H1 (cell line): ENCODE measurements around the gene NTRK1. TPM values are rescaled to one million over a fixed set of nuclear protein-coding genes. Genes with fewer than 3 reads are reported as not detected.

ENCODE experiments used
- CTCF ChIA-PET: fragments of 300-600 bp; sonication (Branson Sonifier 250); formaldehyde crosslinking; loops from one replicate; lab custom pipeline; 2021; ENCODE audit not compliant: partially characterized antibody; lab: Charles Lee
- POLR2A ChIA-PET: fragments of 300-600 bp; sonication (Branson Sonifier 250); formaldehyde crosslinking; loops from one replicate; lab custom pipeline; 2021; ENCODE audit warnings: inconsistent platforms; ENCODE audit not compliant: partially characterized antibody; lab: Charles Lee
- DNase-seq, 2 experiments: peaks; one replicate each; pipeline versions ENCODE4 v3.0.0 to v3.0.0-alpha.2; 2010 to 2022; ENCODE audit warnings: low spot score in 2 of 2, low read depth in 1 of 2, mixed read lengths in 1 of 2
- FAIRE-seq: peaks from 2 replicates; lab custom pipeline; 2011; peaks lifted over from hg19 to GRCh38; lab: Jason Lieb, UNC
- H2AFZ ChIP-seq: 2 replicates; pipeline ENCODE4 v1.8.1; 2012; ENCODE audit warnings: low read length, inconsistent platforms
- H2AK5ac ChIP-seq: 2 replicates; pipeline ENCODE4 v1.6.1; 2013; ENCODE audit warnings: low read depth, low read length
- H2BK120ac ChIP-seq: replicated peaks from 2 replicates; pipeline ENCODE3; 2013; ENCODE audit warnings: low read depth, low read length, inconsistent platforms
- H2BK12ac ChIP-seq: 2 replicates; pipeline ENCODE4 v1.6.1; 2013; ENCODE audit warnings: low read depth, low read length
- H2BK15ac ChIP-seq: 2 replicates; pipeline ENCODE4 v1.6.1; 2013; ENCODE audit warnings: low read length
- H2BK20ac ChIP-seq: 2 replicates; pipeline ENCODE4 v1.6.1; 2013; ENCODE audit warnings: low read length
- H2BK5ac ChIP-seq: 2 replicates; pipeline ENCODE4 v1.6.1; 2013; ENCODE audit warnings: low read depth, low read length
- H3K14ac ChIP-seq: 2 replicates; pipeline ENCODE4 v1.6.1; 2013; ENCODE audit warnings: inconsistent platforms; ENCODE audit not compliant: insufficient read length
- H3K18ac ChIP-seq: 2 replicates; pipeline ENCODE4 v1.6.1; 2013; ENCODE audit warnings: low read length; ENCODE audit errors: extremely low read depth
- H3K23ac ChIP-seq: 2 replicates; pipeline ENCODE4 v1.6.1; 2013; ENCODE audit warnings: inconsistent platforms; ENCODE audit not compliant: insufficient read length
- H3K23me2 ChIP-seq: 2 replicates; pipeline ENCODE4 v1.6.1; 2013; ENCODE audit warnings: low read depth, low read length
- H3K27ac ChIP-seq: 2 replicates; pipeline ENCODE4 v1.6.1; 2011; ENCODE audit warnings: low read depth, low read length, inconsistent platforms
- H3K27me3 ChIP-seq, 4 experiments: replicated peaks in 1 of 4; 1 replicate in 1 of 4; 2 replicates in 3 of 4; pipeline versions ENCODE4 v1.6.1 to v1.8.1; 2011 to 2013; ENCODE audit warnings: low read length in 3 of 4, mild to moderate bottlenecking in 3 of 4, inconsistent platforms in 2 of 4, mixed read lengths in 2 of 4, moderate library complexity in 1 of 4; ENCODE audit not compliant: control insufficient read depth in 3 of 4, insufficient read depth in 3 of 4; ENCODE audit errors: extremely low read depth in 1 of 4
- H3K36me3 ChIP-seq, 4 experiments: 2 replicates each; pipeline versions ENCODE4 v1.6.1 to v1.8.1; 2011 to 2013; ENCODE audit warnings: mild to moderate bottlenecking in 4 of 4, low read length in 3 of 4, moderate library complexity in 2 of 4, control low read depth in 1 of 4, inconsistent platforms in 1 of 4; ENCODE audit not compliant: insufficient read depth in 4 of 4, control insufficient read depth in 2 of 4
- H3K4ac ChIP-seq: replicated peaks from 2 replicates; pipeline ENCODE3; 2013; ENCODE audit warnings: low read length, low read depth, mixed read lengths, inconsistent platforms; ENCODE audit not compliant: insufficient read length
- H3K4me1 ChIP-seq, 4 experiments: replicated peaks in 1 of 4; 1 replicate in 1 of 4; 2 replicates in 3 of 4; pipeline versions ENCODE4 v1.6.1 to v1.8.1; 2011 to 2013; ENCODE audit warnings: low read length in 3 of 4, inconsistent platforms in 2 of 4, mixed read lengths in 1 of 4; ENCODE audit not compliant: insufficient read depth in 4 of 4, control insufficient read depth in 3 of 4
- H3K4me2 ChIP-seq, 2 experiments: 2 replicates each; pipeline versions ENCODE4 v1.6.1 to v1.8.1; 2011 to 2013; ENCODE audit warnings: low read depth in 2 of 2, low read length in 2 of 2, control low read depth in 1 of 2, inconsistent platforms in 1 of 2, mild to moderate bottlenecking in 1 of 2; ENCODE audit not compliant: insufficient read depth in 1 of 2
- H3K4me3 ChIP-seq, 4 experiments: fragments of 200-600, 300-600 bp in 1 of 4; sonication (generic), shearing (Covaris generic), sonication (Bioruptor Twin) in 1 of 4; 2 replicates each; pipeline versions ENCODE4 v1.5.1 to v1.8.1; 2011 to 2016; ENCODE audit warnings: low read length in 4 of 4, low read depth in 3 of 4, control low read depth in 2 of 4, inconsistent platforms in 2 of 4, mild to moderate bottlenecking in 2 of 4, mixed read lengths in 1 of 4, moderate library complexity in 1 of 4; ENCODE audit not compliant: insufficient read depth in 2 of 4; ENCODE audit errors: extremely low read depth in 1 of 4
- H3K56ac ChIP-seq: replicated peaks from 2 replicates; pipeline ENCODE3; 2013; ENCODE audit warnings: low read depth, mild to moderate bottlenecking, mixed read lengths, low read length, inconsistent platforms; ENCODE audit not compliant: insufficient read length
- H3K79me1 ChIP-seq: 2 replicates; pipeline ENCODE4 v1.6.1; 2013; ENCODE audit warnings: low read depth, low read length, control low read depth
- H3K79me2 ChIP-seq, 2 experiments: 2 replicates each; pipeline versions ENCODE4 v1.6.1 to v1.8.1; 2012 to 2013; ENCODE audit warnings: low read length in 2 of 2, mild to moderate bottlenecking in 2 of 2, inconsistent platforms in 1 of 2; ENCODE audit not compliant: insufficient read depth in 2 of 2, control insufficient read depth in 1 of 2
- H3K9ac ChIP-seq, 4 experiments: replicated peaks in 1 of 4; 1 replicate in 1 of 4; 2 replicates in 3 of 4; pipeline versions ENCODE4 v1.6.1 to v1.8.1; 2011 to 2013; ENCODE audit warnings: low read depth in 3 of 4, low read length in 3 of 4, control low read depth in 2 of 4, mild to moderate bottlenecking in 2 of 4, moderate library complexity in 2 of 4, inconsistent platforms in 1 of 4; ENCODE audit errors: extremely low read depth in 1 of 4
- H3K9me3 ChIP-seq, 2 experiments: 2 replicates each; pipeline versions ENCODE4 v1.6.1 to v1.8.1; 2012 to 2013; ENCODE audit warnings: mild to moderate bottlenecking in 2 of 2, moderate library complexity in 2 of 2, control low read depth in 1 of 2, inconsistent platforms in 1 of 2, low read depth in 1 of 2, low read length in 1 of 2, mixed read lengths in 1 of 2; ENCODE audit not compliant: insufficient read depth in 2 of 2
- H4K20me1 ChIP-seq, 2 experiments: replicated peaks in 1 of 2; 2 replicates each; pipeline versions ENCODE3 to v1.8.1; 2011 to 2013; ENCODE audit warnings: inconsistent platforms in 2 of 2, low read length in 2 of 2, mild to moderate bottlenecking in 1 of 2; ENCODE audit not compliant: insufficient read depth in 2 of 2, control insufficient read depth in 1 of 2
- H4K5ac ChIP-seq: 2 replicates; pipeline ENCODE4 v1.6.1; 2013; ENCODE audit warnings: low read length, low read depth, mixed read lengths, inconsistent platforms; ENCODE audit not compliant: insufficient read length
- H4K8ac ChIP-seq: 2 replicates; pipeline ENCODE4 v1.8.0; 2013; ENCODE audit warnings: mild to moderate bottlenecking, moderate library complexity, low read length, inconsistent platforms; ENCODE audit not compliant: insufficient read depth; ENCODE audit errors: extremely low read depth
- H4K91ac ChIP-seq: replicated peaks from 2 replicates; pipeline ENCODE3; 2013; ENCODE audit warnings: low read length, mixed read lengths, inconsistent platforms; ENCODE audit not compliant: insufficient read length
- TEAD4 ChIP-seq: IDR thresholded peaks from 2 replicates; pipeline ENCODE4 v1.6.1; 2012; ENCODE audit warnings: low read depth, low read length, inconsistent platforms, mixed read lengths
- WGBS, 2 experiments: shearing (Covaris generic) in 1 of 2; methylation state at CpG; one replicate each; pipeline versions ENCODE4 v1.1.6 to v1.1.7; 2013 to 2015; ENCODE audit warnings: low lambda C conversion rate in 2 of 2, mixed read lengths in 2 of 2, inconsistent platforms in 1 of 2, low coverage in 1 of 2, missing lambda C conversion rate in 1 of 2; ENCODE audit not compliant: insufficient replicate concordance in 2 of 2, insufficient coverage in 1 of 2, insufficient read length in 1 of 2; ENCODE audit errors: extremely low coverage in 1 of 2, missing lambda C conversion rate in 1 of 2; 5-methylcytosine and 5-hydroxymethylcytosine counted together
- polyA plus RNA-seq, 7 experiments: library from polyadenylated mRNA; depleted of rRNA in 3 of 7; stranded (reverse) in 5 of 7; unstranded in 2 of 7; fragments of >200 nt in 5 of 7; fragments of 200-250 nt in 2 of 7; gene quantifications; 1 replicate in 5 of 7; 2 replicates in 1 of 7; 4 replicates in 1 of 7; pipeline versions ENCODE4 v1.2.1 to v1.2.3, GENCODE V29; 2011 to 2013; ENCODE audit warnings: missing spikeins in 2 of 7, mixed read lengths in 2 of 7
- total RNA-seq: library from RNA; stranded (reverse); fragmentation: NEBNext Ultra II Directional; extraction: Animal tissue kit (Norgen Biotek cat#: 25700); gene quantifications from 2 replicates; pipeline ENCODE4 v1.2.1, GENCODE V29; 2021

The NTRK1 gene
- total and polyA plus RNA-seq, 2 of the 8 experiments (the other 6 are each of a cell fraction or from before 2014, with no cell fraction given): 0.12 to 0.24 TPM

- Histone ChIP-seq H2BK12ac (no peak overlapping the region), H4K8ac (no peak overlapping the region), H3K4me2 (no peak overlapping the region), H3K56ac (no peak overlapping the region), H3K9ac (no peak overlapping the region), H3K4me1 (peaks cover 0 to 15% (median 9%) of the 10 kb centered on the region in 4 experiments; a peak in 6 of 7 replicates), H2BK5ac (no peak overlapping the region), H3K14ac (no peak overlapping the region), H2AFZ (no peak overlapping the region), H2BK15ac (no peak overlapping the region), H3K9me3 (no peaks in the 10 kb centered on the region), H2BK20ac (no peak overlapping the region), H2BK120ac (no peak overlapping the region), H2AK5ac (no peak overlapping the region), H3K27ac (no peak overlapping the region), H4K20me1 (peaks cover 0 to 5% of the 10 kb centered on the region in 2 experiments), H3K18ac (no peak overlapping the region), H4K5ac (no peak overlapping the region), H3K23me2 (peaks cover 19% of the 10 kb centered on the region; the same call in 1 of the 2 replicates), H3K79me1 (no peaks in the 10 kb centered on the region), H3K4ac (no peak overlapping the region), H3K27me3 (peaks cover 34 to 81% (median 56%) of the 10 kb centered on the region in 4 experiments), H3K36me3 (peaks cover 0 to 2% (median 0%) of the 10 kb centered on the region in 4 experiments; a peak in 1 of 8 replicates), H3K23ac (no peak overlapping the region), H3K4me3 (no peak overlapping the region), H4K91ac (no peak overlapping the region), H3K79me2 (no peaks in the 10 kb centered on the region)
- TF ChIP-seq TEAD4: no peak
- CTCF ChIA-PET: interaction anchor here (0.9 to 25.2 kb wide), 11 partner anchors 5 to 167 kb away, joined by 3 to 719 read pairs (median 38); partner anchors contain the start of genes INSRR, LRRC71, NTRK1 and PEAR1
- FAIRE-seq (no peak), DNase-seq (no peak)
- 85% methylated on average over 3 of the region's 3 CpGs; no CpG with 5 or more reads in 1 of the 2 experiments for WGBS, 2 experiments
- POLR2A ChIA-PET: interaction anchor here (1.0 to 2.4 kb wide), 4 partner anchors 7 to 141 kb away, joined by 3 to 6 read pairs (median 4); no protein-coding TSS in a partner anchor
These were observed 4.3 kb upstream of the NTRK1 start for GRCh38 chr1:156856282-156856785.
